BE2C (cell line): ENCODE data around the gene PRDM5.

ENCODE experiments used
- DNase-seq: peaks from one replicate; pipeline ENCODE4 v3.0.0-alpha.2; 2020
- H3K27me3 ChIP-seq: fragments of 250-450 bp; sonication (Bioruptor Pico); 2 replicates; pipeline ENCODE4 v1.5.1; 2020; ENCODE audit warnings: mild to moderate bottlenecking
- H3K36me3 ChIP-seq: fragments of 250-450 bp; sonication (Bioruptor Pico); 2 replicates; pipeline ENCODE4 v1.5.1; 2020; ENCODE audit warnings: mild to moderate bottlenecking
- H3K4me1 ChIP-seq: fragments of 250-450 bp; sonication (Bioruptor Pico); 2 replicates; pipeline ENCODE4 v1.5.1; 2020
- H3K4me3 ChIP-seq: 2 replicates; pipeline ENCODE4 v1.5.1; 2011; ENCODE audit warnings: low read depth, low read length
- H3K9me3 ChIP-seq: fragments of 250-450 bp; sonication (Bioruptor Pico); 2 replicates; pipeline ENCODE4 v1.5.1; 2020
- TF ChIP-seq, protein P1 (sequence below): IDR thresholded peaks from 2 replicates; pipeline ENCODE4 v1.5.1; 2012; ENCODE audit warnings: mild to moderate bottlenecking, low read depth, low read length

Gene PRDM5

DNA sequence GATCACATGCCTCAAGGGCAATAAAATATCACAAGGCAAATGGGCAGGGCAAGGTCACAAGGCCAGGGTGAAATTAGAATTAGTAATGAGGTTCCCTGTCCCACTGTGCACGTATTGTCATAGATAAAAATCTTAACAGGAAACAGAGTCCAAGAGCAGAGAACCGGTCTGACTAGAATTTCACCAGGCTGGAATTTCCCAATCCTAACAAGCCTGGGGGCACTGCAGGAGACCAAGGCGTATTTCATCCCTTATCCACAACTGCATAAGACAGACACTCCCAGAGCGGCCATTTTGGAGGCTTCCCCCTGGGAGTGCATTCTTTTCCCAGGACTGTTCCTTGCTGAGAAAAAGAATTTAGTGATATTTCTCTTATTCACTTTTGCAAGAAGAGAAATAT, 25.9 kb upstream of the PRDM5 start:
- TF ChIP-seq, protein P1, sequence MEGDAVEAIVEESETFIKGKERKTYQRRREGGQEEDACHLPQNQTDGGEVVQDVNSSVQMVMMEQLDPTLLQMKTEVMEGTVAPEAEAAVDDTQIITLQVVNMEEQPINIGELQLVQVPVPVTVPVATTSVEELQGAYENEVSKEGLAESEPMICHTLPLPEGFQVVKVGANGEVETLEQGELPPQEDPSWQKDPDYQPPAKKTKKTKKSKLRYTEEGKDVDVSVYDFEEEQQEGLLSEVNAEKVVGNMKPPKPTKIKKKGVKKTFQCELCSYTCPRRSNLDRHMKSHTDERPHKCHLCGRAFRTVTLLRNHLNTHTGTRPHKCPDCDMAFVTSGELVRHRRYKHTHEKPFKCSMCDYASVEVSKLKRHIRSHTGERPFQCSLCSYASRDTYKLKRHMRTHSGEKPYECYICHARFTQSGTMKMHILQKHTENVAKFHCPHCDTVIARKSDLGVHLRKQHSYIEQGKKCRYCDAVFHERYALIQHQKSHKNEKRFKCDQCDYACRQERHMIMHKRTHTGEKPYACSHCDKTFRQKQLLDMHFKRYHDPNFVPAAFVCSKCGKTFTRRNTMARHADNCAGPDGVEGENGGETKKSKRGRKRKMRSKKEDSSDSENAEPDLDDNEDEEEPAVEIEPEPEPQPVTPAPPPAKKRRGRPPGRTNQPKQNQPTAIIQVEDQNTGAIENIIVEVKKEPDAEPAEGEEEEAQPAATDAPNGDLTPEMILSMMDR, result no peak

DNA sequence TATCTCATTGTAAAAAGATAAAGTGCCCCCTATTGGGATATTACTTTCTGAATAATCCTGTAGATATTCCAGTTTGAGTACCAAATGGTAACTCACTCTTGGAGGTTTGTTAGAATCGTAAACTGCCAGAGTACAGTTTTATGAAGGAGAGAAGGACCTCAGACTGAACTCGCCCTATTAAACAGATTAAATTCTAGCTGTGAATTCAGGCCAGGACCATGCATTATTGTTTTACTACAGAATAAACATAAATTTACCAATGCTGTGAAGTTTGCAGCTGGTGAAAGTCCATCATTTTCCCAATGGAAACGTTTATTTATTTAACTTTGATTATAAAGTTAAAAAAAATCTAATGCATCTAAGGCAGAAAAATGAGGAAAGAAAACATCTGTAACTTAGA, 20.2 kb upstream of the PRDM5 start:
- H3K9me3 ChIP-seq, result no peaks in the 10 kb centered on the region; the same call in 1 of the 2 replicates
- H3K4me1 ChIP-seq, result no peaks in the 10 kb centered on the region
- H3K27me3 ChIP-seq, result no peaks in the 10 kb centered on the region
- TF ChIP-seq, protein P1, result no peak
- no peaks in the 10 kb centered on the region for H3K36me3 ChIP-seq
- DNase-seq, result no peak
- no peak overlapping the region for H3K4me3 ChIP-seq

More for the DNA sequence above, 25.9 kb upstream of the PRDM5 start:
- Histone ChIP-seq H3K27me3 (no peaks in the 10 kb centered on the region), H3K4me3 (no peak overlapping the region), H3K4me1 (no peaks in the 10 kb centered on the region), H3K36me3 (no peaks in the 10 kb centered on the region), H3K9me3 (no peaks in the 10 kb centered on the region; the same call in 1 of the 2 replicates)
- DNase-seq, result peak; percentile 14

DNA sequence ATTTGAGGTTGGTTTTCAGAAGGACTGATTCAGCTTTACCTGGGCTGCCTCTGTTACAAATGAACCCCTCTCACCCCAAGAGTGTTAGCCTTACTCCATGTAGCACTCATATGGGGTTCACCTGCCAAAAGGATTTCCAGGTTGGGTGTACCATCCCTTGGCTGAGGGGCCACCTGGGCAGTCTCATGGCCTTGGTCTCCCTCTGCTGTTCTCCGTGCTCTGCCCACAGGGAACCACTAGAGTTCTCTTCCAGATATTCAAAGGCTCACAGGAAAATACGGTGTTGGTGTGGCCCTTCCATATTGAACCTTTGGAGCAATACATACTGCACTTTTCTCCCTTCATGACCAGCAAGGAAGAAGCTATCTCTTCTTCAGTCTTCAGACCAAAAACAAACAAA, 18.0 kb upstream of the PRDM5 start:
- Histone ChIP-seq H3K4me3 (no peak overlapping the region), H3K27me3 (no peaks in the 10 kb centered on the region), H3K9me3 (no peaks in the 10 kb centered on the region), H3K4me1 (no peaks in the 10 kb centered on the region), H3K36me3 (no peaks in the 10 kb centered on the region)
- no peak for DNase-seq
- TF ChIP-seq, protein P1, result no peak

DNA sequence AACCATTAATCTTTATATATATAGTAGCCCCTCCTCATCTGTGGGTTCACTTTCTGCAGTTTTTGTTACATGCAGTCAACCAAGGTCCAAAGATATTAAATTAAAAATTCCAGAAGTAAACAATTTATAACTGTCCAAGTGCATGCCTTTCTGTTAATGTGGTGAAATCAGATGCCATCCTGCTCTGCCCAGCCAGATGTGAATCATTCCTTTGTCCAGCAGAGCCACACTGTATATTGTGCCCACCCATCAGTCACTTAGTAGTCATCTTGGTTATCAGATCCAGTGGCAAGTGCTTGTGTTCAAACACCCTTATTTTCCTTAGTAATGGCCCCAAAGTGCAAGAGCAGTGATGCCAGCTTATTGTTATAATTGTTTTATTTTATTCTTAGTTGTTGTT, 17.2 kb upstream of the PRDM5 start:
- H3K9me3 ChIP-seq, result no peaks in the 10 kb centered on the region
- no peak overlapping the region for H3K4me3 ChIP-seq
- H3K36me3 ChIP-seq, result no peaks in the 10 kb centered on the region
- DNase-seq, result no peak
- no peaks in the 10 kb centered on the region for H3K4me1 ChIP-seq
- no peaks in the 10 kb centered on the region for H3K27me3 ChIP-seq
- TF ChIP-seq, protein P1, result no peak

DNA sequence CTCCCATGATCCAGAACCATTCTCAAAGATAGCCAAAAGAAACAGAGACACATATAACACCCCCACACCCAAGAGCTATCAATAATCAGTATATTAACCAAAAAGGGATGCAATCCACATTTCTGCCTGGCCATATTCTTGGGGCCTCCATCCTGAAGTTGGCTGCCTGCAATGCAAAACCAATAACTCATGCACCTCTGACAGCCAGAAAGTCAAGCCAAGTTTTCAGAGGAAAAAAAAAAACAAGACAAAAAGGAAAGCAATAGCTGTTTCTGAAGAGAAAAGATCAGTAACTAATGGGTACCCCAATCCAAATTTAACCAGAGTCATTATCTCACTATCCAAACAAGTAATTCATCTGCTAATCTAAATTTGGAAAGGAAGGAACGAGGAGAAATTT, 7.3 kb upstream of the PRDM5 start:
- Histone ChIP-seq H3K4me1 (no peaks in the 10 kb centered on the region), H3K27me3 (no peaks in the 10 kb centered on the region), H3K9me3 (no peaks in the 10 kb centered on the region), H3K4me3 (no peak overlapping the region), H3K36me3 (no peaks in the 10 kb centered on the region)
- TF ChIP-seq, protein P1, result no peak
- DNase-seq, result no peak

DNA sequence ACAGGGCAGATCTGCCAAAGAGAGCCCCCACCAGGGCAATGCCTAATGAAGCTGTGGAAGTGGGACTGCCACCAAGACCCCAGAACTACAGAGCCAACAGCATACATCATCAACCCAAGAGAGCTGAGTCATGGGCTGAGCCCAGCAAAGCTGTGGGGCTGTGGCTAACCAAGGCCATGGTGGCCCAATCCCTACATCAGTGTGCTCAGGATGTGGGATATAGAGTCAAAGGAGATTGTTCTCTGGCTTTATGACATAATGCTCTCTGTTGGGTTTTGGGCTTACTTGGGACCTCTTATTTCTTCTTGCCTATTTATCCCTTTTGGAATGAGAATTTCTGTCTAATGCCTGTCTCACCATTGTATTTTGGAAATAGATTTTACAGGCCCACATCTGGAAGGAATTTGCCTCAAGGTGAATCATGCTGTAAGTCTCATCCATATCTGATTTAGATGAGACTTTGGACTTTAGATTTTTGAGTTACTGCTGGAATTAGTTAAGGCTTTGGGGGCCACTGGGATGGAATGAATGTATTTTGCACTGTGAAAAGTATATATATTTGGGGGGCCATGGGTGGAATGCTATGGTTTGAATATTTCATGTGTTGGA, 5.4 kb upstream of the PRDM5 start:
- H3K36me3 ChIP-seq, result no peaks in the 10 kb centered on the region
- no peak for DNase-seq
- TF ChIP-seq, protein P1, result no peak

More for the DNA sequence above, 5.4 kb upstream of the PRDM5 start:
- Histone ChIP-seq H3K27me3 (no peaks in the 10 kb centered on the region), H3K9me3 (no peaks in the 10 kb centered on the region), H3K4me1 (no peaks in the 10 kb centered on the region), H3K4me3 (no peak overlapping the region)
